Neural progenitor cell (in vitro differentiated cells): Measurements from ENCODE around the gene CYTH3. TPM values are rescaled to one million over a fixed set of nuclear protein-coding genes. Genes with fewer than 3 reads are reported as not detected.

Experiments
- DNase-seq: peaks from one replicate; pipeline ENCODE4 v3.0.0-alpha.2; 2016; ENCODE audit warnings: low spot score
- H2AFZ ChIP-seq: fragments of 200-600 bp; sonication (generic); replicated peaks from 2 replicates; pipeline ENCODE4 v1.6.1; 2016; ENCODE audit warnings: antibody characterized with exemption
- H3F3A ChIP-seq: fragments of 200-600 bp; sonication (generic); 2 replicates; pipeline ENCODE4 v1.6.1; 2016; ENCODE audit warnings: antibody characterized with exemption, low read depth
- H3K27ac ChIP-seq: fragments of 200-600 bp; sonication (generic); 2 replicates; pipeline ENCODE4 v1.5.1; 2016; ENCODE audit warnings: mild to moderate bottlenecking
- H3K27me3 ChIP-seq: fragments of 200-600 bp; sonication (generic); 2 replicates; pipeline ENCODE4 v1.6.1; 2016; ENCODE audit warnings: mild to moderate bottlenecking, moderate library complexity
- H3K36me3 ChIP-seq: fragments of 200-600 bp; sonication (generic); 2 replicates; pipeline ENCODE4 v1.5.1; 2016
- H3K4me1 ChIP-seq: fragments of 200-600 bp; sonication (generic); 2 replicates; pipeline ENCODE4 v1.6.1; 2016; ENCODE audit warnings: mixed run types
- H3K4me2 ChIP-seq: fragments of 200-600 bp; sonication (generic); 2 replicates; pipeline ENCODE4 v1.6.1; 2016
- H3K4me3 ChIP-seq: fragments of 200-600 bp; sonication (generic); 2 replicates; pipeline ENCODE4 v1.5.1; 2016
- H3K79me2 ChIP-seq: fragments of 200-600 bp; sonication (generic); 2 replicates; pipeline ENCODE4 v1.6.1; 2016; ENCODE audit warnings: low read depth
- H3K9ac ChIP-seq: fragments of 200-600 bp; sonication (generic); 2 replicates; pipeline ENCODE4 v1.6.1; 2016
- H3K9me3 ChIP-seq: fragments of 200-600 bp; sonication (generic); 2 replicates; pipeline ENCODE4 v1.5.1; 2016; ENCODE audit warnings: low read depth
- H4K20me1 ChIP-seq: fragments of 200-600 bp; sonication (generic); 2 replicates; pipeline ENCODE4 v1.6.1; 2016; ENCODE audit warnings: low read depth
- H3K27ac Mint-ChIP-seq: 3 replicates; pipeline ENCODE4 v1.8.0; 2021; ENCODE audit warnings: mixed read lengths
- H3K27me3 Mint-ChIP-seq: 2 replicates; pipeline ENCODE4 v1.8.0; 2022; ENCODE audit warnings: low read depth, mild to moderate bottlenecking, inconsistent platforms, moderate library complexity, mixed read lengths; ENCODE audit not compliant: insufficient read depth
- H3K36me3 Mint-ChIP-seq: 3 replicates; pipeline ENCODE4 v1.8.0; 2021; ENCODE audit warnings: mixed read lengths
- H3K4me1 Mint-ChIP-seq: 3 replicates; pipeline ENCODE4 v1.8.0; 2021; ENCODE audit warnings: mixed read lengths
- H3K4me3 Mint-ChIP-seq: 3 replicates; pipeline ENCODE4 v1.8.0; 2021; ENCODE audit warnings: mild to moderate bottlenecking, moderate library complexity, mixed read lengths
- H3K9me3 Mint-ChIP-seq: 3 replicates; pipeline ENCODE4 v1.8.0; 2020; ENCODE audit warnings: mixed read lengths
- EZH2 ChIP-seq: fragments of 200-600 bp; sonication (generic); IDR thresholded peaks from 2 replicates; pipeline ENCODE4 v1.6.1; 2017; ENCODE audit warnings: antibody characterized with exemption, mild to moderate bottlenecking, moderate library complexity
- EZH2phosphoT487 ChIP-seq: fragments of 200-600 bp; sonication (generic); IDR thresholded peaks from 2 replicates; pipeline ENCODE4 v1.6.1; 2017; ENCODE audit warnings: antibody characterized with exemption
- total RNA-seq: library from RNA; depleted of rRNA; stranded (reverse); fragments of >200 nt; gene quantifications from 2 replicates; pipeline ENCODE4 v1.2.3, GENCODE V29; 2015; ENCODE audit warnings: low replicate concordance
- TF ChIP-seq, protein P1 (sequence below): fragments of 200-600 bp; sonication (generic); IDR thresholded peaks from 2 replicates; pipeline ENCODE4 v1.5.1; 2017; ENCODE audit warnings: antibody characterized with exemption, mild to moderate bottlenecking

The CYTH3 gene
- total RNA-seq, 1 donor from 2014 or later, result 10.9 TPM

DNA sequence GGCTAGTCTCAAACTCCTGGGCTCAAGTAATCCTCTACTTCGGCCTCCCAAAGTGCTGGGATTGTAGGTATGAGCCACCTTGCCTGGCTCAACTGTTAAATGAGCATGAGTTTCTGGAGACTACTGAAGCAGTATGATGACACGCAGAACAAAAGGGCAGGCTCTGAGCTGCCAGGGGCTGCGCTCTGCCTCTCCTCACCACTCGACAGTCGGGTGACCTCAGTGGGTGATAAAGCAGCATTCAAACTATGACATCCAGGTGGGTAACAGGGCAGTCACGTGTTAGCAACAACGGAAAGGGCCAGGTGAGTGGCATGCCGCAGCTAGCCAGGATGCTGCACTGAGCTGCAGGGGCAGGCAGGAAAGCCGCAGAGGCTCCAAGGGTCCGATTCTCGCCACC, 71.5 kb downstream of the CYTH3 start:
- Histone ChIP-seq H3K9ac (no peak overlapping the region), H3K36me3 (no peaks in the 10 kb centered on the region), H2AFZ (no peak overlapping the region), H3F3A (no peaks in the 10 kb centered on the region), H4K20me1 (no peaks in the 10 kb centered on the region), H3K4me1 (peaks cover 16% of the 10 kb centered on the region), H3K4me3 (no peak overlapping the region), H3K27ac (no peak overlapping the region), H3K4me2 (no peak overlapping the region), H3K27me3 (no peaks in the 10 kb centered on the region), H3K9me3 (no peaks in the 10 kb centered on the region), H3K79me2 (peaks cover 6% of the 10 kb centered on the region)
- Mint-ChIP-seq H3K27me3 (no peaks in the 10 kb centered on the region), H3K4me3 (no peak overlapping the region), H3K27ac (peak overlapping the region; percentile 61), H3K4me1 (peaks cover 16% of the 10 kb centered on the region), H3K36me3 (no peaks in the 10 kb centered on the region), H3K9me3 (no peaks in the 10 kb centered on the region)
- no peak for TF ChIP-seq EZH2
- TF ChIP-seq, protein P1, sequence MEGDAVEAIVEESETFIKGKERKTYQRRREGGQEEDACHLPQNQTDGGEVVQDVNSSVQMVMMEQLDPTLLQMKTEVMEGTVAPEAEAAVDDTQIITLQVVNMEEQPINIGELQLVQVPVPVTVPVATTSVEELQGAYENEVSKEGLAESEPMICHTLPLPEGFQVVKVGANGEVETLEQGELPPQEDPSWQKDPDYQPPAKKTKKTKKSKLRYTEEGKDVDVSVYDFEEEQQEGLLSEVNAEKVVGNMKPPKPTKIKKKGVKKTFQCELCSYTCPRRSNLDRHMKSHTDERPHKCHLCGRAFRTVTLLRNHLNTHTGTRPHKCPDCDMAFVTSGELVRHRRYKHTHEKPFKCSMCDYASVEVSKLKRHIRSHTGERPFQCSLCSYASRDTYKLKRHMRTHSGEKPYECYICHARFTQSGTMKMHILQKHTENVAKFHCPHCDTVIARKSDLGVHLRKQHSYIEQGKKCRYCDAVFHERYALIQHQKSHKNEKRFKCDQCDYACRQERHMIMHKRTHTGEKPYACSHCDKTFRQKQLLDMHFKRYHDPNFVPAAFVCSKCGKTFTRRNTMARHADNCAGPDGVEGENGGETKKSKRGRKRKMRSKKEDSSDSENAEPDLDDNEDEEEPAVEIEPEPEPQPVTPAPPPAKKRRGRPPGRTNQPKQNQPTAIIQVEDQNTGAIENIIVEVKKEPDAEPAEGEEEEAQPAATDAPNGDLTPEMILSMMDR, result no peak
- no peak for TF ChIP-seq EZH2phosphoT487
- DNase-seq, result no peak

GRCh38 chr7:6198689-6199595, 73.5 kb downstream of the CYTH3 start:
- no peaks in the 10 kb centered on the region for H3K9me3 Mint-ChIP-seq
- H3K4me1 Mint-ChIP-seq, result peaks cover 9% of the 10 kb centered on the region
- no peaks in the 10 kb centered on the region for H3K27me3 Mint-ChIP-seq
- no peaks in the 10 kb centered on the region for H3F3A ChIP-seq
- DNase-seq, result peak; percentile 21
- H3K4me3 Mint-ChIP-seq, result no peak overlapping the region
- no peak overlapping the region for H3K9ac ChIP-seq
- no peak overlapping the region for H3K4me3 ChIP-seq
- peak overlapping the region; percentile 11 for H3K4me2 ChIP-seq
- TF ChIP-seq EZH2 (no peak), EZH2phosphoT487 (no peak)
- TF ChIP-seq, protein P1, result no peak
- H3K27ac ChIP-seq, result peak overlapping the region; percentile 21
- H3K36me3 Mint-ChIP-seq, result peaks cover 3% of the 10 kb centered on the region
- peak overlapping the region; percentile 36 for H2AFZ ChIP-seq
- H3K27ac Mint-ChIP-seq, result no peak overlapping the region
- H3K9me3 ChIP-seq, result no peaks in the 10 kb centered on the region
- H4K20me1 ChIP-seq, result no peaks in the 10 kb centered on the region
- H3K27me3 ChIP-seq, result no peaks in the 10 kb centered on the region
- peaks cover 6% of the 10 kb centered on the region for H3K79me2 ChIP-seq
- H3K36me3 ChIP-seq, result no peaks in the 10 kb centered on the region
- peaks cover 16% of the 10 kb centered on the region for H3K4me1 ChIP-seq

- no peak for TF ChIP-seq EZH2
- TF ChIP-seq, protein P1, result no peak
- TF ChIP-seq EZH2phosphoT487, result no peak
- no peaks in the 10 kb centered on the region for H3K9me3 Mint-ChIP-seq
- H2AFZ ChIP-seq, result no peak overlapping the region
- H3K27ac ChIP-seq, result no peak overlapping the region
- H3K79me2 ChIP-seq, result peaks cover 4% of the 10 kb centered on the region
- H3F3A ChIP-seq, result no peaks in the 10 kb centered on the region
- no peak overlapping the region for H3K4me3 Mint-ChIP-seq
- no peak for DNase-seq
- no peak overlapping the region for H3K27ac Mint-ChIP-seq
- H3K4me3 ChIP-seq, result no peak overlapping the region
- H3K9me3 ChIP-seq, result no peaks in the 10 kb centered on the region
- peaks cover 8% of the 10 kb centered on the region for H3K4me1 Mint-ChIP-seq
- H4K20me1 ChIP-seq, result no peaks in the 10 kb centered on the region
- H3K36me3 ChIP-seq, result no peaks in the 10 kb centered on the region
- H3K4me1 ChIP-seq, result peaks cover 16% of the 10 kb centered on the region
- no peaks in the 10 kb centered on the region for H3K27me3 ChIP-seq
- H3K27me3 Mint-ChIP-seq, result no peaks in the 10 kb centered on the region
- H3K4me2 ChIP-seq, result peak overlapping the region; percentile 11
- peaks cover 3% of the 10 kb centered on the region for H3K36me3 Mint-ChIP-seq
- no peak overlapping the region for H3K9ac ChIP-seq
These were observed 74.4 kb downstream of the CYTH3 start for GRCh38 chr7:6197801-6198551.
